Hepatocyte (in vitro differentiated cells): Measurements from ENCODE around the gene MYH2. TPM values are rescaled to one million over a fixed set of nuclear protein-coding genes. Genes with fewer than 3 reads are reported as not detected.

Source experiments
- DNase-seq: peaks from one replicate; pipeline ENCODE4 v3.0.0-alpha.2; 2016; ENCODE audit warnings: low spot score
- H2AFZ ChIP-seq: fragments of 200-600 bp; sonication (generic); 2 replicates; pipeline ENCODE4 v1.6.0; 2016; ENCODE audit warnings: antibody characterized with exemption, mild to moderate bottlenecking
- H3K27ac ChIP-seq: fragments of 200-600 bp; sonication (generic); 2 replicates; pipeline ENCODE4 v1.5.1; 2016; ENCODE audit warnings: mild to moderate bottlenecking
- H3K27me3 ChIP-seq: fragments of 200-600 bp; sonication (generic); 2 replicates; pipeline ENCODE4 v1.6.1; 2016
- H3K36me3 ChIP-seq: fragments of 200-600 bp; sonication (generic); replicated peaks from 2 replicates; pipeline ENCODE4 v1.5.1; 2016; ENCODE audit warnings: low read depth; ENCODE audit not compliant: insufficient read depth
- H3K4me1 ChIP-seq: fragments of 200-600 bp; sonication (generic); 2 replicates; pipeline ENCODE4 v1.5.1; 2016; ENCODE audit warnings: mild to moderate bottlenecking, moderate library complexity; ENCODE audit not compliant: insufficient read depth
- H3K4me2 ChIP-seq: fragments of 200-600 bp; sonication (generic); 2 replicates; pipeline ENCODE4 v1.6.0; 2016
- H3K4me3 ChIP-seq: fragments of 200-600 bp; sonication (generic); 2 replicates; pipeline ENCODE4 v1.5.1; 2016; ENCODE audit warnings: mild to moderate bottlenecking
- H3K79me2 ChIP-seq: fragments of 200-600 bp; sonication (generic); 2 replicates; pipeline ENCODE4 v1.6.0; 2017; ENCODE audit warnings: mild to moderate bottlenecking
- H3K9me2 ChIP-seq: fragments of 200-600 bp; sonication (generic); replicated peaks from 2 replicates; pipeline ENCODE4 v1.6.0; 2017; ENCODE audit warnings: mild to moderate bottlenecking; ENCODE audit not compliant: insufficient read depth
- H3K9me3 ChIP-seq: fragments of 200-600 bp; sonication (generic); 2 replicates; pipeline ENCODE4 v1.5.1; 2016; ENCODE audit warnings: low read depth, mild to moderate bottlenecking
- H4K20me1 ChIP-seq: fragments of 200-600 bp; sonication (generic); 2 replicates; pipeline ENCODE4 v1.6.0; 2016; ENCODE audit warnings: mild to moderate bottlenecking; ENCODE audit not compliant: insufficient read depth, poor library complexity, severe bottlenecking
- CTCF ChIP-seq: fragments of 200-600 bp; sonication (generic); IDR thresholded peaks from 2 replicates; pipeline ENCODE4 v1.5.1; 2016; ENCODE audit warnings: antibody characterized with exemption, mild to moderate bottlenecking; ENCODE audit not compliant: poor library complexity
- EZH2 ChIP-seq: fragments of 200-600 bp; sonication (generic); IDR thresholded peaks from 2 replicates; pipeline ENCODE4 v1.6.1; 2016; ENCODE audit warnings: antibody characterized with exemption, mild to moderate bottlenecking, borderline replicate concordance
- EZH2phosphoT487 ChIP-seq: fragments of 200-600 bp; sonication (generic); IDR thresholded peaks from one replicate; pipeline ENCODE4 v1.6.1; 2018; ENCODE audit warnings: antibody characterized with exemption, mild to moderate bottlenecking, low read depth, moderate library complexity; ENCODE audit not compliant: unreplicated experiment, severe bottlenecking
- WGBS: methylation state at CpG from one replicate; pipeline ENCODE4 v1.1.6; 2016; ENCODE audit warnings: low lambda C conversion rate; ENCODE audit errors: missing lambda C conversion rate; 5-methylcytosine and 5-hydroxymethylcytosine counted together
- polyA plus RNA-seq: library from polyadenylated mRNA; unstranded; fragments of >200 nt; fragmentation: Nextera tagmentation; extraction: Ambion mirVana; gene quantifications from 2 replicates; pipeline ENCODE4 v1.2.1, GENCODE V29; 2016
- total RNA-seq: library from RNA; depleted of rRNA; stranded (reverse); fragments of >200 nt; gene quantifications from 2 replicates; pipeline ENCODE4 v1.2.3, GENCODE V29; 2014

Gene MYH2
- total and polyA plus RNA-seq, 2 experiments from 2014 or later = not detected

DNA sequence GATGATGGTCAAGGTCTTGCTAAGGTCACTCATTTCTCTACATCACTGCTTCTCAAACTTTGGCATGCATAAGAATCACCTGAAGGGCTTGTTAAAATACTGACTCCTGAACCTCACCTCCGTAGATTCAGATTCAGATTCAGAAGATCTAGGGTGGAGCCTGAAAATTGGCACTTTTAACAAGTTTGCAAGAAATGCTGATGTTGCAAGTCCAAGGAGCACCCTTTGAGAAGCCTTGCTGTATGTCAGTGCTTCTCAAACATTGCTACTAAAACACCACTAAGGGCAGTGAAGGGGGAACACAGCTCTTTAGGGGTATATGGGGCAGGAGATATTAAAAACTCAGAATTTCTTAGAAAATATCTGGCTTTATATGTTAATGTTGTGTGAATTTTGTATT lies 17.4 kb downstream of the MYH2 start:
- Histone ChIP-seq H3K9me3 (no peaks in the 10 kb centered on the region), H3K9me2 (no peaks in the 10 kb centered on the region), H2AFZ (no peak overlapping the region), H3K4me3 (no peak overlapping the region), H3K27me3 (no peaks in the 10 kb centered on the region), H4K20me1 (no peaks in the 10 kb centered on the region), H3K4me2 (no peak overlapping the region), H3K36me3 (no peaks in the 10 kb centered on the region), H3K79me2 (no peaks in the 10 kb centered on the region), H3K4me1 (no peaks in the 10 kb centered on the region), H3K27ac (no peak overlapping the region)
- no peak for DNase-seq
- WGBS = 82% methylated on average over 1 of the region's 1 CpG
- TF ChIP-seq CTCF (no peak), EZH2phosphoT487 (no peak), EZH2 (no peak)

DNA sequence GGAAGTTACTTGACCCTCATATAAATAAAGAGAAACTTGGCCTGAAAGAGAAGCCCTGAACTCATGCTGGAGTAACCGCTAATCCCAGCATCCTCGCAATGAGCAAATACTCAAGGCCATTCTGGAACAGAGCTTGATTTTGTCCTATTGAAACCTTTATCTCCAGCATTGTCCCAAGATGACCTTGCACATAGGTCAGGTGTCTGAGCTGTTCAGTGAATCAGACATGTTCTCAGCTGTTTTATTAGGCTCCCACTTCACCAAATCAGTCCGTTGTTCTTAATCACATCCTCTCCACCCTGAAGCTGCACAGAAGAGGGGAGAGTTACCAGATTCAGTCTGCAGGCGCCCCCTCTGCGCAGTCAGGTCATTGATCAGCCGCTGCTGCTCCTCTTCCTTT lies 22.0 kb downstream of the MYH2 start:
- Histone ChIP-seq H3K4me1 (no peaks in the 10 kb centered on the region), H3K4me3 (no peak overlapping the region), H3K9me2 (no peaks in the 10 kb centered on the region), H3K79me2 (no peaks in the 10 kb centered on the region), H4K20me1 (no peaks in the 10 kb centered on the region), H3K27ac (no peak overlapping the region), H3K4me2 (no peak overlapping the region), H3K27me3 (no peaks in the 10 kb centered on the region), H3K36me3 (no peaks in the 10 kb centered on the region), H2AFZ (no peak overlapping the region), H3K9me3 (no peaks in the 10 kb centered on the region)
- no peak for DNase-seq
- WGBS = 77% methylated on average over 6 of the region's 6 CpGs
- TF ChIP-seq CTCF (no peak), EZH2phosphoT487 (no peak), EZH2 (no peak)

DNA sequence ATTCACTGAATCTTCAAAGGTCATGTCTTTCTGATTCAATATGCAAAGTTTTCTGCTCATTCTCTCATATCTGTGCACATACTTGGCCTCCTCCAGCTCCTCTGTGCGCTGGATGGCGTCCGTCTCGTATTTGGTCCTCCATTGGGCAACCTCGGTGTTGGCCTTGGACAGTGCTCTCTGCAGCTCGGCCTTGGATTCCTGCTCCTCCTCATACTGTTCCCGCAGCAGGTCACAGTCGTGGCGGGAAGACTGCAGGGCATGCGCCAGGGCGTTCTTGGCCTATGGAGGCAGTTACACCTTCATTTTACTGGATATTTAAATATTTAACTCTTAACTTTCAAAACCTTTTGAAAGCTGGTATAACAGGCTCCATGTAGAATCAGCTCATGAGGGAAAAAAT lies 22.9 kb downstream of the MYH2 start:
- Histone ChIP-seq H3K4me1 (no peaks in the 10 kb centered on the region), H3K4me2 (no peak overlapping the region), H2AFZ (no peak overlapping the region), H4K20me1 (no peaks in the 10 kb centered on the region), H3K36me3 (no peaks in the 10 kb centered on the region), H3K27me3 (no peaks in the 10 kb centered on the region), H3K9me3 (no peaks in the 10 kb centered on the region), H3K79me2 (no peaks in the 10 kb centered on the region), H3K9me2 (no peaks in the 10 kb centered on the region), H3K27ac (no peak overlapping the region), H3K4me3 (no peak overlapping the region)
- TF ChIP-seq EZH2 (no peak), CTCF (no peak), EZH2phosphoT487 (no peak)
- DNase-seq = no peak
- 96% methylated on average over 11 of the region's 11 CpGs for WGBS

DNA sequence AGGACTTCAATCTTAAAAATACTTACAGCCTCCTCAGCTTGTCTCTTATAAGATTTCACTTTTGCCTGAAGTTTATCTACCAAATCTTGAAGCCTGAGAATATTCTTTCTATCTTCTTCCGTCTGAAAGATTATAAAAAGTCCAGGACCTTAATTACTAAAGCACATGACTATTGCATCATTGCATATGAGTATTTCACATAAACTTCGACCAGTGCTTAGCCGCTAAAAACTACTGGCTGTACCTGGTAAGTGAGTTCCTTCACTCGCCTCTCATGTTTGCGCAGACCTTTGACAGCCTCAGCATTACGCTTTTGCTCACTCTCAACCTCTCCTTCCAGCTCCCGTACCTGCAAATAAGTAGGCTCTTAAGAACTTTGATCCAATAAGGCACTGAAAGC lies 26.4 kb downstream of the MYH2 start:
- no peaks in the 10 kb centered on the region for H3K36me3 ChIP-seq
- no peak for DNase-seq
- no peak for TF ChIP-seq CTCF
- no peak for TF ChIP-seq EZH2phosphoT487
- no peak for TF ChIP-seq EZH2
- H3K9me3 ChIP-seq = no peaks in the 10 kb centered on the region
- no peak overlapping the region for H3K4me2 ChIP-seq
- 94% methylated on average over 7 of the region's 7 CpGs for WGBS
- no peaks in the 10 kb centered on the region for H3K9me2 ChIP-seq
- H4K20me1 ChIP-seq = no peaks in the 10 kb centered on the region
- no peak overlapping the region for H2AFZ ChIP-seq
- H3K79me2 ChIP-seq = no peaks in the 10 kb centered on the region
- H3K4me1 ChIP-seq = no peaks in the 10 kb centered on the region
- no peak overlapping the region for H3K4me3 ChIP-seq
- peaks cover 5% of the 10 kb centered on the region for H3K27me3 ChIP-seq
- no peak overlapping the region for H3K27ac ChIP-seq
